Measurements from ENCODE around the gene SESN3.
"Not testable (repeated sequence)": the region's sequence is repeated elsewhere in the genome, so short reads cannot be mapped to it uniquely, and the experiment has no call there.

Gene SESN3

GRCh38 chr11:95138448-95138847, 92.6 kb downstream of the SESN3 start:
- DNase-seq, result no peak
- intact Hi-C loops (cut with DNase I), result no loop called here

DNA sequence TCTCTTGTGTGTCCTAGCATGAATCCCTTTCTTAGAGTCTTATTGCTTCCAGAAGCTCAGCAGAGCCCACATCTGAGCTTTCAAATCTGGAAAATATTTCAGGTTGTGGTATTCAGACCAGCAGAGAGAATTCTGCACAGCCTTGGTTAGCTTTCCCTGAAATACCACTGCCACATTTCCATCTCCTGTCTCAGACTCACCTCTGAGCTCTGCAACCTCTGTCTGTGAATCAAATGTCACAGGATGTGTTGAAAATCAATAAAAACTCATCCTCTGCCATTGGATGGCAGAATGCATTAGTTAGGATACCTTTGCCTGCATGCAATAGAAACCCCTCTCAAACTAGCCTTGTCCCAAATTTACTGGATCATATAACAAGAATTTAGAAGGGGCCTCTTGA, 93.7 kb downstream of the SESN3 start:
- no peak for DNase-seq
- intact Hi-C loops (cut with DNase I), result no loop called here

- intact Hi-C loops (cut with DNase I); DNase-seq: not testable (repeated sequence)
Measured at GRCh38 chr11:95136747-95137146, 94.3 kb downstream of the SESN3 start.

- intact Hi-C loops (cut with DNase I), result no loop called here
Measured at GRCh38 chr11:95135880-95136279, 95.1 kb downstream of the SESN3 start.

DNA sequence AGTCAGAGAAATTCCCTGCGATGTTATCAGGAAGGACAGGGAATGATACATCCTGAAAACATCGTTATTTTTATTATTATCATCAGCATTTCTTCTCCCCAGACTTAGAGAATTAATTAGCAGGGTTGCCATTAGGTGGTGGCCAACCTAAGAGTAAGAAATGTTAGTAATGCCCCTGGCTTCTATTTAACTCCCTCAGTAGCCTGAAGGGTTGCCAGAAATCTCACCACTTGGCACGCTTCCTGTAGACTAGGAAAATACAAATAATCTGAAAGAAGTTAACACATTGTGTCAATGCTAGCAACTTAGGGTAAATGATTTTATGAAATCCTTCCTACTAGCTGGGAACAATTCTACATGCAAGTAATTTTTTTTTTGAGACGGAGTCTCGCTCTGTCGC, 95.8 kb downstream of the SESN3 start:
- intact Hi-C loops (cut with DNase I), result no loop called here

More at GRCh38 chr11:95135880-95136279, 95.1 kb downstream of the SESN3 start:
- DNase-seq, result no peak

GRCh38 chr11:95134491-95134890, 96.5 kb downstream of the SESN3 start:
- DNase-seq, result peak in 7 of 10 donors; percentile 19 to 88 (median 51)
- intact Hi-C loops (cut with DNase I), result no loop called here

More for the DNA sequence above, 95.8 kb downstream of the SESN3 start:
- no peak for DNase-seq

DNA sequence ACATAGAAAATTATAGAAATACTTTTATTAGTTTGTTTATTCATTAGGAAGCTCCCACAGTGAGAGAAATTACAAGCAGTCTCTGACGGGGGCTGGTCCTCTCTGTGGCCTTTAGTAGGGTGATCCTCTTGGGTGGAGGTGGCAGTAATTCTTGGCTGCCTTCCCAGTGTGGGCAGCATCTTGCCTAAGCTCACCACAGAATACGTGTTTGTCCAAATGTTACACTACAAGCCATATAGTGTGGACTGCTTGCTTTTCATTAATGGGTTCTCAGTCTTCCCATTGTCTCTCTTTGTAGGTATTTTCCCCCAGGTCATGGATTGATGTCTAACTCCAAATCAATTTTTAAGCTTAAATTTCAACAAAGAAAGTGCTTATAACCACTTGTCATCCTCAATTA, 98.0 kb downstream of the SESN3 start:
- DNase-seq, result no peak

DNA sequence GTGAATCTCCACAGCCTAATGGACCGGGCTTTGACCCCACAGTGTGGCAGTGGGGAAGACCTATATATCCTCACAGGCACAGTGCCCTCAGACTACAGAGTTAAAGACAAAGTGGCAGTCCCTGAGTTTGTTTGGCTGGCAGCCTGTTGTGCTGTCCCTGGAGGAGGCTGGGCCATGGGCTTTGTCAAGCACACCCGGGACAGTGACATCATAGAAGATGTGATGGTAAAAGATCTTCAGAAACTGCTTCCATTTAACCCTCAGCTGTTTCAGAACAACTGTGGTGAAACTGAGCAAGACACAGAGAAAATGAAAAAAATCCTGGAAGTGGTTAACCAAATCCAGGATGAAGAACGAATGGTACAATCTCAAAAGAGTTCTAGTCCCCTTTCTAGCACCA, 102.4 kb downstream of the SESN3 start:
- intact Hi-C loops (cut with DNase I), result no loop called here
- no peak for DNase-seq

More for the DNA sequence above, 98.0 kb downstream of the SESN3 start:
- intact Hi-C loops (cut with DNase I), result no loop called here

DNA sequence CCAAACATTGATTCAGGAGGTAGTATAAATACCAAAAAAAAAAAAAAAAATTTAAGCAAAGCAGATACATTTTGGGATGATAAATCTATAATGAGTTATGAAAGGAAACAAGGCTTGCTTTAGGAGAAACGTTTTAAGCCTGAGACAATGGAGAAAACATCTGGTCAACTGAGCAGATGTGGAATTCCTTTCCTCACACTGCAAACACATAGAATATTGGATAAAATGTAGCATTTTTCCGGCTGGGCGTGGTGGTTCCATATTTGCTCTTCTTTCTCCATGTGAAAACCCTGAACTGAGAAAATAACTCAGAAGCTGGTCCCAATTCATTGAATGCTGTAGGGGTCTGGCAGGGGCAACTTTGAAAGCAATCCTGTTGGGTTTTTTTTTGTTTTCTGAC, 107.4 kb downstream of the SESN3 start:
- intact Hi-C loops (cut with DNase I), result no loop called here

DNA sequence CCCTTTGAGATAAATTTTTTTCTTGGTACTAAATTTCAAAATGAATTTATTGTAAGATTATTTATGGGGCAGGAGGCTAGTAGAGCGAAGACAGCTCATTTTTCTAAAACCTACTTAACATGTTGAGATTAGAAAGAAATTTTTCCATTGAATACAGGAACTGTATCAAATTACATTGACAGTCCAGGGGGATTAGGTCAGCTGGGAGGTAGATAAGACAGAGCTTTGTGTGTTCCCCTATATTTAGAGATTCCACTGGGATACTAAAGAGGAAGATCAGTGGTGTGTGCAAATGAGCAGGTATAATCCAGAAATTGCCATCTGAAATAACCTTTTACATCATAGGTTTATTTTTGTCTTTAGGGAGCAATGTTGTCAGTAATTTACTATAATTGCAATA, 109.3 kb downstream of the SESN3 start:
- no peak for DNase-seq
- intact Hi-C loops (cut with DNase I), result no loop called here

More for the DNA sequence above, 107.4 kb downstream of the SESN3 start:
- DNase-seq, result no peak

DNA sequence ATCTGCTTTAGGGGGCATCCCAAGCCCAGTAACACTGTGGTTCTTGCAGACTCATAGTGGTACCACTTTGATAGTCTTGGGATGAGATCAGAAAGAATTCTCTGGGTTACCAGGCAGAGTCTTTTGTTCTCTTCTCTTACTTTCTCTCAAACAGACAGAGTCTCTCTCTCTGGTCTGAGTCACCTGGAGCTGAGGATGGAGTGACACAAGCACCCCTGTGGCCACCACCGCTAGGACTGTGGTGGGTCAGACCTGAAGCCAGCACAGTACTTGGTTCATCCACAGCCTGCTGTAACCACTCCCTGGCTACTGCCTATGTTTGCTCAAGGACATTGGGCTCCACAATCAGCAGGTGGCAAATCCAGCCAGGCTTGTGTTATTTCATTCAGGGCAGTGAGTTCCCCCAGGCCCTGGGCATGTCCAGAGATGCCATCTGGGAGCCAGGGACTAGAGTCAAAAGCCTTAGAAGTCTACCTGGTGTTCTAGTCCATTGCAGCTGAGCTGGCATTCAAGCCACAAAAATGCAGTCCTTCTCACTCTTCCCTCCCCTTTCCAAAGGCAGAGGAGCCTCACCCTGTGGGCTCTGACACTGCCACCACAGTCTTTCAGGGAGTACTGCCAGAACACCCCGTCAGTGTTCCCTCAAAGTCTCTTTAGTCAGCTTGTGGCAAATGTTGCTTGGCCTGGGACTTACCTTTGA, 111.5 kb downstream of the SESN3 start:
- intact Hi-C loops (cut with DNase I), result no loop called here
- no peak for DNase-seq

DNA sequence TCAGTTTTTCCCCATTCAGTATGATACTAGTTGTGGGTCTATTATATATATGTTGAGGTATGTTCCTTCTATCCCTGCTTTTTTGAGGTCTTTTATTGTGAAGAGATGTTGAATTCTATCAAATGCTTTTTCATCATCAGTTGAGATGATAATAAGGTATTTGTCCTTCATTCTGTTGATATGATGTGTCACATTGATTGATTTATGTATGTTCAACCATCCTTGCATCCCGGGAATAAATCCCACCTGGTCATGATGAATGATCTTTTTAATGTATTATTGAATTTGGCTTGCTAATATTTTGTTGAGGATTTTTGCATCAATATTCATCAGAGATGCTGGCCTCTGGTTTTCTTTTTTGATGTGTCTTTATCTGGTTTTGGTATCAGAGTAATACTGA, 115.4 kb downstream of the SESN3 start:
- intact Hi-C loops (cut with DNase I), result no loop called here

More for the DNA sequence above, 115.4 kb downstream of the SESN3 start:
- no peak for DNase-seq

Measured in posterior cingulate gyrus (tissue), 11 donors.